Coronary artery (tissue), 2 donors: ENCODE data around the gene UBE2I.

ENCODE experiments used
- DNase-seq: peaks from one replicate; pipeline ENCODE4 v3.0.0-alpha.2; 2017; ENCODE audit warnings: low spot score
- H3K27ac ChIP-seq, 2 donors: fragments of 200-600 bp; sonication (generic); one replicate each; pipeline ENCODE4 v1.5.1; 2016 to 2019
- H3K4me3 ChIP-seq: fragments of 200-600 bp; sonication (generic); 2 replicates; pipeline ENCODE4 v1.5.1; 2016; ENCODE audit warnings: mild to moderate bottlenecking, moderate library complexity
- CTCF ChIP-seq: fragments of 200-600 bp; sonication (generic); IDR thresholded peaks from one replicate; pipeline ENCODE4 v1.5.1; 2019; ENCODE audit warnings: antibody characterized with exemption

UBE2I gene

GRCh38 chr16:1277617-1278282, 31.7 kb upstream of the UBE2I start:
- no peak overlapping the region for H3K4me3 ChIP-seq
- no peak overlapping the region for H3K27ac ChIP-seq
- DNase-seq = no peak
- no peak for TF ChIP-seq CTCF

GRCh38 chr16:1278477-1278876, 31.0 kb upstream of the UBE2I start:
- no peak overlapping the region for H3K27ac ChIP-seq
- DNase-seq = no peak
- no peak overlapping the region for H3K4me3 ChIP-seq
- TF ChIP-seq CTCF = no peak

- TF ChIP-seq CTCF = no peak
- no peak overlapping the region for H3K4me3 ChIP-seq
- H3K27ac ChIP-seq = no peak overlapping the region
- no peak for DNase-seq
These were observed 30.1 kb upstream of the UBE2I start for GRCh38 chr16:1279081-1279944.

- no peak for TF ChIP-seq CTCF
- H3K4me3 ChIP-seq = no peak overlapping the region
- no peak overlapping the region for H3K27ac ChIP-seq
- DNase-seq = no peak
These were observed 29.4 kb upstream of the UBE2I start for GRCh38 chr16:1279945-1280589.

- Histone ChIP-seq H3K4me3 (no peak overlapping the region), H3K27ac (no peak overlapping the region)
- DNase-seq = no peak
- TF ChIP-seq CTCF = no peak
These were observed 28.7 kb upstream of the UBE2I start for GRCh38 chr16:1280783-1281182.

- no peak for TF ChIP-seq CTCF
- no peak for DNase-seq
- H3K27ac ChIP-seq = no peak overlapping the region
- no peak overlapping the region for H3K4me3 ChIP-seq
These were observed 27.9 kb upstream of the UBE2I start for GRCh38 chr16:1281517-1281916.
